NCI-H1436 treated with DMSO at 0.1 percent for 48 hours (cell line): ENCODE data around the gene ATG16L2.
"Not testable (repeated sequence)": the region's sequence is repeated elsewhere in the genome, so short reads cannot be mapped to it uniquely, and the experiment has no call there.

Experiments used
- DNase-seq: peaks from one replicate; lab custom pipeline; 2025; lab: John Stamatoyannopoulos, UW

ATG16L2 gene

DNA sequence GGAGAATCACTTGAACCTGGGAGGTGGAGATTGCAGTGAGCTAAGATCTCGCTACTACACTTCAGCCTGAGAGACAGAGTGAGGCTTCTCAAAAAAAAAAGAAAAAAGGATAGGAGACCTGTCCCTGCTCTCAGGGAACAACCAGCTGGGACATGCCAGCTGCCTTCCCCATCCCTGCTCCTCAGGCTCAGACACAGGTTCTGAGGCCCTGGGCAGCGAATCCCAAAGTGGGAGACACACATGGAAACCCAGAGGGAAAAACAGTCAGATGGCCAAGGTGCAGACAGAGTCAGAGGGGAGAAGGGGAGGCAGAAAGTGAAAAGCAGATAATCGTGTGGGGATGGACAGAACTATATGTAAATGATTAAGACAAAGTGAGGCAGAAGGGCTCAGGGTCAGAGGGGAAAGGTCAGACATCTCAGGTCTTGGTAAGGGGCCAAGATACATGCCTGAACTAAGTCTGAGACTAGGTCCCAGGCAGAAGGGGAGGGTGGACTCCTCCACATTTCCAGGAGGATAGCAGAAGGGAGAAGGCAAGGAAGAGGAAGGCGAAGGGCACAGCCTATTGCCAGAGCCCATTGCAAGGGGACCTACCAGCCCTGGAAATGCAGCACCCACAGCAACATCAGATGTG, 34.6 kb upstream of the ATG16L2 start:
- DNase-seq, result no peak

DNA sequence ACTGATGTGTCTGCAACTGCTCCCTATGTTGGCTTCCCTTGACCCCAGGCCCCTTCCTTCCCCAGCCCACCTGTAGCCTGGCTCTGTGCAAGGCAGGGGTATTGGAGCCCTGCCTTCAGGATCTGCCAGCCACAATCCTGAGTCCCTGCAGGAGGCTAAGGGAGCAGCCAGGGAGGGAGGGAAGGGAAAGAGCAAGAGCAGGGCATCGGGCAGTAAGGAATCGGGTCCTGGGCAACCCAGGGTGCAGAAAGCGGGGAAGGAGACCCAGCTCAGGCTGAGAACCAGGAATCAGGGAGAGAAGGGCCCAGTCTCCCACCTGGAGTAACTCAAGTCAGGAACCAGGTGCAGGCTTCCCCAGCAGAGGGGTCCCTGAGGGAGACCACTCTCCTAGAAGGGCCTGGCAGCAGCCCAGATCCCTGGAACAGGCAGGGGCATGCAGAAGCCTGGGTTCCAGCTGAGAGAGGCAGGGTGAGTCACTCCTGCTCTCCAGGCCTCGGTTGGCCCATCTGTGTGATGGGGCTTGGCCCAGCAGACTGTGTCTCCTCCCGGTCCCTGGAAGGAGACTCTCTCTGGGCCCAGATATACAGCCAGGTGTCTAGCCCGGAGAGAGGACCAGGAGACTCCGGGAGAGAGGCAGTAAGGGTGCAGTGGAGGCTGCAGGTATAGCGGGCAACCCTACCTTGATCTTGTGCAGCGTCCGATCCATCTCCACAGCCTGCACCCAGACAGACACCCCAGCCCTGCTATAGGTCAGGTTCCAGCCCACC, 33.7 kb upstream of the ATG16L2 start:
- no peak for DNase-seq

DNA sequence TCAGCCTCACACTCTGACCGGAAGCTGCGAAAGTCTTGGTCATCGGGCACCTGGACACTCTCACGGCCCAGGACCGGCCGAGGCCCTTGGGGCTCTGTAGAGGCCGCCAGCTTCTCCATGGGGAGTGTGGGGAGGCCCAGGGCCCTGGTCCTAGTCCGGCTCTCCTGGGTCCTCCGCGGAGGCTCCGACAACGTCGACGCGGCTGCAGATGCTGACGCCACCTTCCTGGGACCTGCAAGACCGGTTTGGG, 33.2 kb upstream of the ATG16L2 start:
- DNase-seq, result no peak

DNA sequence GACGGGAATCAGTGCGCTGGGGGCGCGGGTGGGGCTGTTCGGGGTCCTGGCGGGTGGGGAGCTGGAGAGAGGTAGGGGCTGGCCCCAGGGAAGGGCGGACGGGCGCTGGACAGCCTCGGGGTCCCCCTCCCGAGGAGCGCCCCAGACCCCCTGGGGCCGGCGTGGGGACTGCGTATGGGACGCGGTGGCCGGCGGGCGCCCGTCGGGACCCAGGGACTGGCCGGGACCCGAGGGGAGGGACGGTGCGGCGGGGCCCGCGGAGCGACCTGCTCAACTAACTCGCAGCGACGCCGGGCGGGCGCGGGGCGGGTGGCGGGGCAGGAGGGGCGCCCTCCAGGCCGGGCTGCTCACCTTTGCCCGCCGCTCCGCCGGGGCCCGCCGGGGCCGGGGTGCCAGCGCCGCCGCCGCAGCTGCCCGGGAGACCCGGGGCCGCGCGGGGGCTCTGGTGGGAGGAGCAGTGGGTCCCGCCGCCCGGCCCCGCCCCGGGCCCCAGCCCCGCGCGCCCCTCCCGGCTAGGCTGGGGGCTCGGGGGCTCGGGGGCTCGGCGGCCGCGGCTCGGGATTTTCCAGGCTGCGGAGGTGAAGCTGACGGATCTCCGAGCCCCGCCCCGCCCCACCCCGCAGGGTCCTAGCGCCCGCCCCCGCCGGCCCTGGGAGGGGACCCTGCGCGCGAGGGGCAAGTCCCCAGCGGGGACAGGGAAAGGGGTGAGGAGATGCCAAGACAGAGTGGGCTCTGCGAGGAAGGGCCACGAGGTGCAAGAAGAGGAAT, 32.7 kb upstream of the ATG16L2 start:
- DNase-seq, result no peak

DNA sequence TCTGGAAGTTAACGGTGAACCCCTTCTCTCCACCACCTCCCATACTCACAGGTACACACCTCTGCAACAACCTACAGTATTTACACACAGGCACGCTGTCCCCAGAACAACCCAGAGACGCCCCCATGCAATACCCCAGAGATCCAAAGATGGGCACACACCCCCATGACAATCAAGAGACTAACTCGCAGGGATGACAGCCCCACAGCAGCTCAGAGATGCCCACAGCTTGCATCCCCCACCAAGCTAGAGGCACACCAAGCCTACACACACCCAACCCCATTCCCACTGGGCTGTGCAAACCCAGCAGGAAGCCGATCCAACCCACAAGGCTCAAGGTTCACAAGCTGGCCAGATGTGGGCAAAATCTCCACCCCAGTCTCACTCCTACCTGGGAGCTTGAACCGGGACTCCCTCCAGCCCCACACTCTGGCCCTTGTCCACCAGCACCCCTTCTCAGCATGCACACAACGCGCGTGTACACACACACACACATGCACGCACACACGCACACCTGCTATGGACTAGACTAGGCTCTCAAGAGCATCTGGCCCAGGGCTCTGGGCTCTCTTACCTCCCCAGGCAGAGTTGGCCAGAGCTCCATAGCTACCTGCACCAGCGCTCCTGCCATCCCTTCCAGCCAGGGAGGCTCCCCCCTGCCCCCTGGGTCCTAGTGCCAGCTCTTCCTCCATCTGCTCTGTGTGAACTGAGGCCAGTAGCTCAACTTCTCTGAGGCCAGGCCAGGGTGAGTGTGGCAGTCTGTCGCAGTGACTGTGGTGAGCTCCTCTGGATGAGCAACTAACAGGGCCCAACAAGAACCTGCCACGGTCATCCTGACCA, 31.9 kb upstream of the ATG16L2 start:
- DNase-seq, result no peak

DNA sequence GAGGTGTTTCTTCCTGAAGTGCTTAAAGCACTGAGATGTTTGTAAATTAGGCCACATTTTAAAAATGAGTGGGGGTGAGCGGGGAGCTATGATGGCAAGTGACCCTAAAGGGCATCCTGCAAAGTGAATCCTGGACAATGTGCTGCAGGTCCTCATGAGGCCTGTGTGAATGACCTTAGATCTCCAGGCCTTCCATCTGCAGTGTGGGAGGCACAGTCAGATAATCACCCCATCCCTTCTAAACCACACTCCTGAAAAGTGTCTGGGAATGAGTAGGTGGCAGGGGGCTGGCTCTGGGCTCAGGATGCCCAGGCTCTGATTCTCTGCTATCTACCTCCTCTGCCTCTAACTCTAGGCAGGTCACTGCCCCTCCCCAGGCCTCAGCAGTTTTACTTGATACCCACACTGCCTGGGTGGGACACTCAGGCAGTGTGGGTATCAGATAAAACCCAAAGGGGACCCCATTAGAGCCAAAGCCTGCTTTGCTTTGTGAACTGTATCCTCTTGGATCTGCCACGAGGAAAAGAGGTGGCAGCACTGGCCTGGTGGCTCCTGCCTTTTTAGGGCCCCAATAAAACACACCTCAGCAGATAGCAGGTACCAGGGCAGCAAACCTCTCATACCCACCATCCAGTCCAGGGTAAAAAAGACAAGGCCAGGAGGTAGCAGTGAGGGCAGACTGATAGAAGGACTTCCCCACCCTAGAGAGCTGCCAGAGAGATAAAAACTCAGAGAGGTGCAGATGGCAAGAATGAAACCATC, 30.9 kb upstream of the ATG16L2 start:
- no peak for DNase-seq

DNA sequence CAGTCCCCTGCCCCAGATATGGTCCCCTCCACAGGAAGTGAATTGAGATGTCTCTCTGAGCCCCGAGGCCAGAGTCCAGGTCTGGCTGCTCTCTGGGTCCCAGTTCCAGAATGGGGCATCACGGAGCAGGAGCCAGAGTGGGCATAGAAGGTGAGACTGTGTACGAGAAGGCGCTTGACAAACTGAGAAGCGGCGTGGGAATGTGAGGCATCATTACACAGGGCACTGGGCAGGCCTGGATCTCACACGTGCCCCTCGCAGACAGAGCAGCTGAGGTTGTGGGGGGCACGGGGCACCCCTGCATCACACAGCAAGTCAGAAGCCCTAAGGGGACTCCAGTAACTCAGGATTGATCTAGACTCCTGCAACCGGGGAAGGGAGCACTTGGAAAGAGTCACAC, 29.5 kb upstream of the ATG16L2 start:
- no peak for DNase-seq

DNA sequence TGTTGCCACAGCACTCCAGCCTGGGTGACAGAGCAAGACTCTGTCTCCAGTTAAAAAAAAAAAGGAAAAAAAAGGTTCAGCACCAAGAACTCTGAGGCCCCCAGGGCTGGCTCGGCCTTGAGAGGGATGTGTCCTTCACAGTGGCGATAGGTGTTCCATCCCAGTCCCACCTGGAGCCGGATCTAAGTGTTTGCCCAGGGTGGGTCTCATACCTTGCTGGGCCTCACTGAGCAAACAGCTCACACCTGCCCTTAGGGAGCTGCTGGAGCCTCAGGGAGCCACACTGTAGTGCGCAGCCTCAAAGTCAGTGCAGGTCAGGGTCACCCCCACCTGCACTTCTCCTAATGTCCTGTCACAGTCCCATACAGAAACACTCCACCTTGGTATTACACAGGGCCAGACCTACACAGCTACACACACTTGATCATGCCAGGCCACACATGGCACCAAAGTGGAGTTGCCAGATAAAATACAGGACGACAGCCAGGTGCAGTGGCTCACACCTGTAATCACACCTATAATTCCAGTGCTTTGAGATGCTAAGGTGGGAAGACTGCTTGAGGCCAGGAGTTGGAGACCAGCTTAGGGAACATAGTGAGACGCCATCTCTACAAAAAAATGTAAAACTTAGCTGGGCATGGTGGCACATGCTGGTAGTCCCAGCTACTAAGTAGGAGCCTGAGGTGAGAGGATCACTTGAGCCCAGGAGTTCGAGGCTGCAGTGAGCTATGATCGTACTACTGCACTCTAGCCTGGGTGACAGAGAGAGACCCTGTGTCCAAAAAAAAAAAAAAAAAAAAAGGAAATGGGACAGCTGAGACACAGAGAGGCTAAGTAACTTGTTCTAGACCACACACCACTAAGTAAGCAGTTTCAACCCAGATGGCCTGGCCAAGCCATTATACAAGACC, 27.7 kb upstream of the ATG16L2 start:
- DNase-seq, result no peak

DNA sequence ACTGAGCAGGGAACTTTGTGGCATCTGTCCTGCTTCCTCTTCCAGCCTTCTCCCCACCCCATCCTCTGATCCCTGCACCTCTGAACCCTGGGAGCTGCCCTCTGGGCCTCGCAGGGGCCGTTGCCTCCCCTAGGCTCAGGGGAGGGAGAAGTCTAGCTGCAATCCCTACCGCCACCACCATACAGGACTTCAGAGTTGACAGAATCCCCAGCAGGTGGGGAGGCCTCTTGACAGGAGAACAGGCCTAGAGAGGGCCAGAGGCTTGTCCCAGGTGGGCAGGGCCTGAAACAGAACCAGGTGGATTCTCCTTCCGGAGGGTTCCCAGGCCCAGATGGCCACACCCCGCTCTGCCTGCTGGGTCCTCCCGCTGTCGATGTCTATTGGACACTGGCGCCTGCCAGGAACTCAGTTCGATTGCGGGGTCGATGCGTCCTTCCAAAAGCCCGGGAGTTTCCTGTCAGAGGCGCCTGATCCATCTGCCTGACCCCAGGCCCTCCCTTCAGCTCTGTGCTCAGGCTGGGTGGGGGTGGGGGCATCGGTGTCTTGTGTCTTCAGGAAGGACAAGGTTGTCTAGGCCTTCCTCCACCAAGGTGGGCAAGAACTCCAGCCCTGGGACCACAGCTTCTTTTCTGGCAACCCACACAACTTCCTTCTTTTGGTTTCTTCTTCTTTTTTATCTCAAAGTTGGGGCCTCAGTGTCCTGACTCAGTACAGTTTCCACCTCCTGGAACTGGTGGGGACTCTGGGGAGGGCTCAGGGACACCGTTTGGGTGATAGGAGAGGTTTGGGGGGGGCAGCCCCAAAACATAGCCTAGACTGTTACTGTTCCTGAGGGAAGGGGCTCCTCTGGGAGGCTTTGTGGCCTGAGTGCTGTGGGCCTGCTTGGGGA, 26.8 kb upstream of the ATG16L2 start:
- DNase-seq, result no peak

DNA sequence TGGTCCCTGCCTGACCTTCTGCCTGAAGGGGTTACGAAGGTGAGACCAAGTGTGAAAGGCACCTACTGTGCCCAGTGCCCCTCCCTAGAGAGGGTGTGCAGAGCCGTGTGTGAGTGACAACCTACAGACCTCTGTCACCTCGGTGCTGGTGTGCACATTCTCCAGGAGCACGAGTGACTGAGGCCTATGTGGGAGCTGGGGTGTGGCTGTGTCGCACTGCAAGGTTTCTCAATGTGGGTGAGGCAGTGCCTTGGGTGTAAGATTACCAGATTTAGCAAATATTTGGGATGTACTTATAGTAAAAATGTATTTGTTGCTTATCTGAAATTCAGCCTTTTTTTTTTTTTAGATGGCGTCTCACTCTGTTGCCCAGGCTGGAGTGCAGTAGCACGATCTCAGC, 26.0 kb upstream of the ATG16L2 start:
- no peak for DNase-seq

DNA sequence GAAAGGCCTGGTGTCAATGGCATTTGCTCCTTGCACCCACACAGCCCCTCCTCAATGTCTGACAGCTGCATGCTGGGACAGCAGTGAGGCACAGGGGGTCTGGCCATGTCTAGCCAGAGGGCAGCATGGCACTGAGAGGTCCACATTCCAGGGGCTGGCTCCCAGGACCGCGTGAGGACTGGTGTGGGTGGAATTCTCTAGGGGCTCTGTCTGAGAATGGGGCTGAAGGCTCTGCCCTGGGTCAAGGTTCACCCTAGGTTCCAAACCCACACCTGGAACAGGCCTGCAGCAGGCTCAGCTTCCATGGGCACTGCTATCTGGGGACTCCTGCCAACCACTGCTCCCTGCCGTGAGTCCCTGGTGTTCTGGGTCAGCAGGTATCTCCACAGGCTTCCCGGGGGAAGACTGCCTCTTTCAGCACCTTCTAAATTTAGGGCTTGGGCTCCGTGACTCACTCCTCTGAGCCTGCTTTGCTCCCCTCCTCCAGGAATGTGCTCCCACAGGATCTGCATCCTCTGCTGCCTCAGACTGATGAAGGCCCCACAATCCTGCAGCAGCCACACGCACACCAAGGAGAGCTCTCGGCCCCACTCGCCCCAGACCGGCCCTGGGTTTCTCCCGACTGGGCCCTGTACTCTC, 24.6 kb upstream of the ATG16L2 start:
- no peak for DNase-seq

DNA sequence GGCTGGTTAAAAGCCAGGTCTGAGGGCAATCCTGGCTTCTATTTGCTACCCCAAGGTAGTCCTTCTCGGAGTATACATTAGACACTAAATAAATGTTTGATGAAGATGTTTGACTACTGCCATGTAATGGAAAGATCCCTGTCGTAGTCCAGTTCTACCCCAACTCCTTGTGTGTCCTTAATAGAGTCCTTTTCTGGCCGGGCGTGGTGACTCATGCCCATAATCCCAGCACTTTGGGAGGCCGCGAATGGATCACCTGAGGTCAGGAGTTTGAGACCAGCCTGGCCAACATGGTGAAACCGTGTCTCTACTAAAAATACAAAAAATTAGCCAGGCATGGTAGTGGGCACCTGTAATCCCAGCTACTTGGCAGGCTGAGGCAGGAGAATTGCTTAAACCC, 23.0 kb upstream of the ATG16L2 start:
- not testable (repeated sequence) for DNase-seq

DNA sequence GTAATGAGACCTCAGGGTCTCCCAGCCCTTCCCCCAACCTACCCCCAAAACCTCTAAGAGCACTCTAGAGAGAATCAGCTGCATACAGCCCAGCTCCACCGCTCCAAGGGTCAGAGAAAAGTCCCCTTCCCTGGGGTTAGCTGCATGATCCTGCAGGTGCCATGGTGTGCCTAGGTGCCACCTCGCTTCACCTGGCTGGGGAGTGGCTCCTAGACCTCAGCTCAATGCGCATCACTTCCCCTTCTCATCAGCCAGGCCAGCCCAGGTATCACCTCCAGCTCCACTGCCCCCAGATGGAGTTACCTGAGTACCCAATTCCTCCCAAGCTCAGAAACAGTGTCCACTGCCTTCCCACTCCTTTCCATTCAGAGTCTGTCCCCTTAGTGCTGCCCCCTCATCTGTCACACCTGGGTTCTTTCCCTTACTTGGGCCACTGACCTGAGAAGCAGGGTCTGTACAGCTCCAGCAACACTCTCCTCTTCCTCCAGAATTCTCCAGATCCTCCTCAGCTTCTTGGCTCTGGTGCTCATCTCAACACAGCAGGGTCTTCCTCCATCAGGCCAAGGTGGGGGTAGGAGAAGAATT, 21.7 kb upstream of the ATG16L2 start:
- no peak for DNase-seq

DNA sequence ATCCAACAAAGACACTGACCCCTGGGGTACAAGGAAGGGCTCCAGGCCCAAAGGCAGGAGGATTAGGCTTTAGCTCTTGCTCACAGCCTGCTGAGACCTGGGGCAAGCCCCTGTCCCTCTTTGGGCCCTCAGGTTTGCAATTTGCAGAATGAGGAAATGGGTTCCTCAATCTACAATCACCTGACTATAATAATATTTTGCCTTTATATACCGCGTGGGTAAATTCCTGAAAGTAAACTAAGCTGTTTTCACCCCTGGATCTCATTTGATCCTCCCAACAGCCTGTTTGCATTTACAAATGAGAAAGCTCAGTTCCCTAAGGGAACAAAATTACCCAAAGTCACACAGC, 21.2 kb upstream of the ATG16L2 start:
- DNase-seq, result no peak

DNA sequence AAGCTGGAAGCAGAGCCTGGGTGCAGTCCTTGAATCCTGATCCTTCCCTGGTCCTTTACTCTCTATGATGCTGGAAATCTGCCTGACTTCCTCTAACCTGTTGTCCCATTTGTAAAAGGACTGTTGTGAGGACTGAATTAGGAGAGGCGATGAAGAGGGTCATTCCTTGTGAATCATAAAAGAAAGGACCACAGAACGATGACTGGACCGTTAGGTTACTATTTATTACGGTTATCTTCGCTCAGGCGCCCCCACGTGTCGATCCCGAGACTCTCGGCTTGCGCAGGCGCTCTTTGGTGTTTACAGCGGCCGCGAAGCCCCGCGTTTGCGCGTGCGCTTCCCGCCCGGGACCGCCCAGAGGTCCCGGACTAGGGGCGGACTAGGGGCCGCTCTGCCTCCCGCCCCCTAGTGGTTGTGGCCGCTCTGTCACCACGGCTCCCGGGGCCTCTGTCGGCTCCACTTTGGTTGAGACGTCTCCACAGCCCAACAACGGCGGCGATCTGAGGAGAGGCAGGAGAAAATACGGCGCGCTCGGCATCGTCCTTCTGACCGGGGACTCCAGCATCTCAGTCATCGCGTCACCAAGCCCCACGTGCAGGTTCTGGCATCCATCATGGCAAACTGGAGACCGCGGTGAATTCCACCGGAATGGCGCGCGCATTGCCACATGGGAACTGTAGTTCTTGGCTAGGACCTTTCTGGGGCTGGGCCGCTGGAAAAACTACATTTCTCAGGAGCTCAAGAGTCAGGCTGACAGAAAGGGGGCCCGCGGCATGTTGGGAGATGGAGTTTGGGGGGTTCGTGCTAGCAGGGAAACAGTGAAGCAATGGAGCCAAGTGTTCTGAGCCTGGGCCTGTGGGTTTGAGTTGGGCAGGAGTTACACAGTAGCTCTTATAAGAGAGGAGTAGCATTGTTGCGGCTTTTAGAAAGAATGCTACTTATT, 20.5 kb upstream of the ATG16L2 start, which contains the start of gene STARD10:
STARD10 (minus strand) TSS at position 623 of the 943 bp plus-strand sequence. CDS start 12,866 bp downstream, outside the sequence.
- DNase-seq, result peak; percentile 77

DNA sequence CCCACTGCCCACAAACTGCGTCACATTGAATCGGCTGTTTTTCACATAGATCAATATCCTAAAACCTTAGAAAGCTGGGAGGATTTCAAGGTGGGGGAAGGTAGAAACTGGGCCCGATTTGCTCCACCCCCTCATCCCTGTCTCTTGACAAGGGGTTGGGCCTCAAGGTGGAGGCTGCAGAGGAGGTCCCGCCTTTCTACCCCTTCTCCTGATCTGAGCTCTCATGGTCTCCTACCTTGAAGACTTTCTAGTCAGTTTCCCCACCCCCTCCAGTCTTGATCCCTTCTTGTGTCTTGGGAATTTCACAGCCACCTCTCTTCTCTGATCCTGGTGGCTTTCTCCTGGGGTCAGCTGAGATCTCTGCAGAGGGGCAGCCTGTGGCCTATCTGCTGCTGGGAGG, 15.8 kb upstream of the ATG16L2 start:
- DNase-seq, result no peak

DNA sequence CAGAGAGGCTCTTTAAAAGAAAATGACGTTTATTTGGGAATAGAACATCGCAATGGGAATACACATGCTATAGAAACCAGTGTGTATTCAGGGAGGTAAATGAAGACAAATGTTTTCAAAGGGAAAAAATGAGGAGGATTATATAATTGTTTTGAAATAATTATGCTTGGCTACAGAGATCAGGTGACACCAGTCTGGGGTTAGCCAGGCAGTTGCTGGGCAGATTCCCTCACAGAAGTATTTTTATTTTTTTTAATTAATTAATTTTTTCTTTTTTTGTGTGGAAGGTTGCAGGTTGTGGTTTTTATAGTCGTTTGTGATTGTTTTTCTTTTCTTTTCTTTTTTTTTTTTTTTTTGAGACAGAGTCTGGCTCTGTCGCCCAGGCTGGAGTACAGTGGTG, 14.8 kb upstream of the ATG16L2 start:
- DNase-seq, result no peak

DNA sequence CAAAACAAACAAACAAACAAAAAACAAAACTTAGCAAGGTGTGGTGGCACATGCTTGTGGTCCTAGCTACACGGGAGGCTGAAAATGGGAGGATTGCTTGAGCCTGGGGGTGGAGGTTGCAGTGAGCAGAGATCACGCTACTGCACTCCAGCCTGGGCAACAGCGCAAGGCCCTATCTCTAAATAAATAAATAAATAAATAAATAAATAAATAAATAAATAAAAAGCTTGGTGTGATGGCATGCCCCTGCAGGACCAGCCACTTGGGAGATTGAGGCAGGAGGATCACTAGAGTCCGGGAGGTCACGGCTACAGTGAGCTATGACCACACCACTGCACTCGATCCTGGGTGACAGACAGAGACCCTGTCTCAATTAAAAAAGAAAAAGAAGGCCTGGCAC, 11.4 kb upstream of the ATG16L2 start:
- DNase-seq, result no peak
